IPS-20b (cell line): ENCODE results near the gene ZNF236.
"Not testable (repeated sequence)": the region's sequence is repeated elsewhere in the genome, so short reads cannot be mapped to it uniquely, and the experiment has no call there.

Experiments
- H3K27ac ChIP-seq: one replicate; pipeline ENCODE4 v1.5.1; 2013; ENCODE audit warnings: low read length
- H3K27me3 ChIP-seq: 2 replicates; pipeline ENCODE4 v1.6.1; 2013; ENCODE audit warnings: mild to moderate bottlenecking, low read length, inconsistent platforms; ENCODE audit not compliant: insufficient read depth
- H3K36me3 ChIP-seq: 2 replicates; pipeline ENCODE4 v1.6.1; 2013; ENCODE audit warnings: low read depth, mild to moderate bottlenecking, inconsistent platforms, low read length, moderate library complexity; ENCODE audit not compliant: insufficient read depth
- H3K4me1 ChIP-seq: 2 replicates; pipeline ENCODE4 v1.6.1; 2013; ENCODE audit warnings: mild to moderate bottlenecking, control low read depth, inconsistent platforms, low read length, moderate library complexity; ENCODE audit not compliant: insufficient read depth
- H3K4me3 ChIP-seq: 2 replicates; pipeline ENCODE4 v1.5.1; 2013; ENCODE audit warnings: mild to moderate bottlenecking, low read length, inconsistent platforms
- H3K9ac ChIP-seq: 2 replicates; pipeline ENCODE4 v1.6.1; 2013; ENCODE audit warnings: low read depth, mild to moderate bottlenecking, inconsistent platforms, low read length, moderate library complexity
- H3K9me3 ChIP-seq: 2 replicates; pipeline ENCODE4 v1.6.1; 2013; ENCODE audit warnings: mild to moderate bottlenecking, low read depth, low read length, inconsistent platforms; ENCODE audit not compliant: insufficient read depth

Gene ZNF236

DNA sequence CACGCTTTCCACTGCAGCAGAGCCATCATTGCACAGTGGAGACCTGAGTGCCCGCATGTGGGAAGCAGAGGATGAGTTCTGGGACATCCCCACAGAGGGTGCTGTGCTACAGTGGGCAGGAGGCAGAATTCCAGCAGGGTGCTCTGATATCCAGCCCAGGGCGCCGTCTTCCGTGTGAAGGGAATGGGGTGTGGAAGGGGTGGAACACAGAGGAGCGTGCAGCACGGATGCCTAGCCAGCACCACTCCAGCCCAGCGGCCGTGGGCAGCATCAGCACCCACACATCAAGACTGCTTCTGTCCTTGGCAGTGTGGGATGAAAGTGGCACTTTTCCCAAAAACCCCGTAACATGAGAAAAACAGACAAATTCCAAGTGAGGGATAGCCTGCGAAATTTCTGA lies 134.3 kb downstream of the ZNF236 start:
- Histone ChIP-seq H3K27ac (no peak overlapping the region), H3K27me3 (no peaks in the 10 kb centered on the region), H3K4me1 (no peaks in the 10 kb centered on the region), H3K9me3 (no peaks in the 10 kb centered on the region), H3K4me3 (no peak overlapping the region), H3K9ac (no peak overlapping the region), H3K36me3 (peaks cover 25% of the 10 kb centered on the region)

DNA sequence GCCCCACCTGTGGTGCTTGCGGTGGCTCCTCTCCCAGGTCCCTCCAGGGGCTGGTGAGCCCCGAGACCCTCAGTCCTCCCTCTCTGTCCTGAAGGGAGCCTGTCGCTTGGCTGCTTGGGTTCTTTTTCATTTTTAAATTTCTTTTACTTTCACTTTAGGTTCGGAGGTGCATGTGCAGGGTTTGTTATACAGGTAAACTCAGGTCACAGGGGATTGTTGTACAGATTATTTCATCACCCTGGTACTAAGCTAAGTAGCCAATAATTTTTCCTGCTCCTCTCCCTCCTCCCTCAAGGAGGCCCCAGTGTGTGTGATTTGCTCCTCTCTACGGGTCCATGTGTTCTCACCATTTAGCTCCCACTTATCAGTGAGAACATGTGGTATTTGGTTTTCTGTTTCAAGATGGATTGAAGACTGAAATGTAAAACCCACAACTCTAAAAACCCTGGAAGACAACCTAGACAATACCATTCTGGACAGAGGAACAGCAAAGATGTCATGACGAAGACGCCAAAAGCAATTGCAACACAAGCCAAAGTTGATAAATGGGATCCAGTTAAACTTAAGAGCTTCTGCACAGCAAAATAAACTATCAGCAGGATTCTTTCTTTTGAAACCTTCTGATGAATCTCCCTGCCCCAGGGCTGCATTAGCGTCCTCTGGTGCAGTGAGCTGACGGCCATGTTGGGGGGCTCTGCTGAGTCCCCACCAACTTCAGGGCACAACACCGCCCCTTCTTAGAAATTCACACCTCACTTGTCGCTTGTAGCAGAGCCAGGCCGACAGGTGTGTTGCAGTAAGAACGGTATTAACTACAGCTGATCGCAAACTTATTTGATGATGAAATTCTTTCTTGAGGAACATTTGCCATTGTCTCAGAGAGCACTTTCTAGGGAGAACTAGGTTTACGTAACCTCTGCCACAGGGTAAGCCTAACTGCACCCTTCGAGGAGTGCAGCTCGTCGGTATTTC lies 135.3 kb downstream of the ZNF236 start:
- no peak overlapping the region for H3K4me3 ChIP-seq
- no peaks in the 10 kb centered on the region for H3K9me3 ChIP-seq
- H3K4me1 ChIP-seq = no peaks in the 10 kb centered on the region
- H3K27me3 ChIP-seq = no peaks in the 10 kb centered on the region
- H3K36me3 ChIP-seq = peaks cover 17% of the 10 kb centered on the region
- no peak overlapping the region for H3K27ac ChIP-seq
- H3K9ac ChIP-seq = no peak overlapping the region

DNA sequence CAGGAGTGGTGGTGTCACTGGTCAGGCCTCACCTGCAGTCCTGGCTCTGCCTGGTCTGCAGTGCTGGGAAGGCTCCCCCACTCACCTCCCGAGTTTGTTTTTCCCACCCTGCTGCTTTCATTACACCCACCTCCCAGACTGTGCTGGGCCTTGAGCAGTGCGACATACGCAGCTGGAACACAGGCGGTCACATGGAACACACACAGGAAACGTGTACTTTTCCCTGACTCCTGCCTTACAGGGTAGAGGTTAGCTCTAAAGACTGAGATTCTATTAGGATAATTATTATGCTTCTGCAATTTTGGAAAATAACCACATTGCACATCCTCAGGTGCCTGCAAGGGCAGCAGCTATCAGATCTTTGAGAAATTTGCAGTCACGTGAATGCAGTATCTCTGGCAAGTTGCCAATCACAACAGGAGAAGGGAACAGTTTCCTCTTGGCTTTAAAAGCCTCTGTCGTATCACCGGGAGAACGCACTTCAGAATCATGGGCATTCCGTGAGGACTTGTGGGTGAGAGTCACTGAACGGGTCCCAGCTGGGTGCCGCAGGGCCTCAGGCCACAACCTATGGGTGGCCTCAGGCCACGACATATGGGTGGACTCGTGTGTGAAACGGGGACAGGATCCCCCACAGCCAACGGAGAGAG lies 136.5 kb downstream of the ZNF236 start:
- Histone ChIP-seq H3K36me3 (peaks cover 10% of the 10 kb centered on the region), H3K9me3 (no peaks in the 10 kb centered on the region)

DNA sequence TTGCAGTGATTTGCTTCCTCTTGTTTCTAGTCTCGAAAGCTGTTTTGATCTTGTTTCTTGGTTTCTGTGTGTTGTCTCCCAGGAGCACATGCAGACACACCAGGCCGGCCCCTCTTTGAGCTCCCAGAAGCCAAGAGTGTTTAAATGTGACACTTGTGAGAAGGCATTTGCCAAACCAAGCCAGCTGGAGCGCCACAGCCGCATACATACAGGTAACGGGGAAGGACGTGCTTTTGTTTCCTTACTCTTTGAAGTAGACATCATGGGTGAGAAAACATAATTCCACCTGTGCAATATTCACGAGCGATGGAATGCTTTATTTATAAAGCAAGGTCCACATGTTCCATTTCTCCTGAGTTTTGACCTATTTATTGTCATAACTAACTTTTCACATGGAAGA lies 137.2 kb downstream of the ZNF236 start:
- H3K9ac ChIP-seq = no peak overlapping the region
- H3K36me3 ChIP-seq = peaks cover 10% of the 10 kb centered on the region
- H3K4me3 ChIP-seq = no peak overlapping the region
- no peaks in the 10 kb centered on the region for H3K27me3 ChIP-seq
- H3K27ac ChIP-seq = no peak overlapping the region
- no peaks in the 10 kb centered on the region for H3K4me1 ChIP-seq
- H3K9me3 ChIP-seq = no peaks in the 10 kb centered on the region

More for the DNA sequence above, 136.5 kb downstream of the ZNF236 start:
- no peak overlapping the region for H3K9ac ChIP-seq
- H3K27ac ChIP-seq = no peak overlapping the region
- no peak overlapping the region for H3K4me3 ChIP-seq
- no peaks in the 10 kb centered on the region for H3K27me3 ChIP-seq
- H3K4me1 ChIP-seq = no peaks in the 10 kb centered on the region

DNA sequence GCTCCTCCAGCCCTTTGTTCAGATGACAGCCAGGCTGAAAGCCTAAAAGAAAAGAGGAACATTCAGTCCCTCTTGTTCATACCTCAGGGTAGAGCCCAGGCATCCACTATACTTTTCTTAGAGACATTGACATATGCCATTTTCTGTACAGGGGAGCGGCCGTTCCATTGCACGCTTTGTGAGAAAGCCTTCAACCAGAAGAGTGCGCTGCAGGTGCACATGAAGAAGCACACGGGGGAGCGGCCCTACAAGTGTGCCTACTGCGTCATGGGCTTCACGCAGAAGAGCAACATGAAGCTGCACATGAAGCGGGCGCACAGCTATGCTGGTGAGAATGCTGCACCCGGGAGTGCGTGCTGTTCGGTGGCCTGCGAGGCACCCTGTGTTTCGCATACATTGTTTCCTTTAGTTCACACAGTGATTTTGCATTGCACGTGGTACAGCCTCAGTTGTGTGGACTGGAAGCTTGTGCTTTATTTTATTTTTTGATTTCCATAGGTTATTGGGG lies 138.2 kb downstream of the ZNF236 start:
- H3K27me3 ChIP-seq = no peaks in the 10 kb centered on the region
- no peaks in the 10 kb centered on the region for H3K9me3 ChIP-seq
- H3K27ac ChIP-seq = no peak overlapping the region
- H3K9ac ChIP-seq = no peak overlapping the region
- H3K4me1 ChIP-seq = peaks cover 4% of the 10 kb centered on the region; the same call in 1 of the 2 replicates
- H3K36me3 ChIP-seq = peaks cover 10% of the 10 kb centered on the region
- H3K4me3 ChIP-seq = no peak overlapping the region

DNA sequence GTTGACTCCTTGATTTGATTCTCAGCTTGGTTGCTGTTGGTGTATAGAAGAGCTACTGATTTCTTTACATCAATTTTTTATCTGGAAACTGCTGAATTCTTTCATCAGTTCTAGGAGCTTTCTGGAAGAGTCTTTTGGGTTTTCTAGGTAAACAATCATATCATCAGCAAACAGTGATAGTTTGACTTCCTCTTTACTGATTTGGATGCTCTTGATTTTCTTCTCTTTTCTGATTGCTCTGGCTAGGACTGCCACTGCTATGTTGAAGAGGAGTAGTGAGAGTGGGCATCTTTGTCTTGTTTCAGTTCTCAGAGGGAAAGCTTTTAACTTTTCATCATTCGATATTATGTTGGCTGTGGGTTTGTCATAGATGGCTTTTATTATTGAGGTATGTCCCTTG lies 140.5 kb downstream of the ZNF236 start:
- H3K4me1 ChIP-seq = peaks cover 10% of the 10 kb centered on the region; the same call in 1 of the 2 replicates
- no peak overlapping the region for H3K9ac ChIP-seq
- peaks cover 9% of the 10 kb centered on the region; the same call in 1 of the 2 replicates for H3K9me3 ChIP-seq
- H3K27me3 ChIP-seq = no peaks in the 10 kb centered on the region
- H3K27ac ChIP-seq = no peak overlapping the region
- peaks cover 16% of the 10 kb centered on the region for H3K36me3 ChIP-seq
- no peak overlapping the region for H3K4me3 ChIP-seq

DNA sequence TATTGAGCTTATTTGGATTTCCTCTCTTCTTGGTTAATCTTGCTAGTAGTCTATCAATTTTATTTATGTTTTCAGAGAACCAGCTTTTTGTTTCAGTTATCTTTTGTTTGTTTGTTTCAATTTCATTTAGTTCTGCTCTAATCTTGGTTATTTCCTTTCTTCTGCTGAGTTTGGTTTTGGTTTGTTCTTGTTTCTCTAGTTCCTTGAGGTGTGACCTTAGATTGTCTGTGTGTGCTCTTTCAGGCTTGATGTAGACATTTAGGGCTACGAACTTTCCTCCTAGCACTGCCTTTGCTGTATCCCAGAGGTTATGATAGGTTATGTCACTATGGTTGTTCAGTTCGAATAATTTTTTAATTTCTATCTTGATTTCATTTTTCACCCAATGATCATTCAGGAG lies 141.6 kb downstream of the ZNF236 start:
- peaks cover 9% of the 10 kb centered on the region; the same call in 1 of the 2 replicates for H3K9me3 ChIP-seq
- no peak overlapping the region for H3K27ac ChIP-seq
- H3K27me3 ChIP-seq = no peaks in the 10 kb centered on the region
- H3K36me3 ChIP-seq = peaks cover 16% of the 10 kb centered on the region
- peaks cover 17% of the 10 kb centered on the region; the same call in 1 of the 2 replicates for H3K4me1 ChIP-seq
- H3K4me3 ChIP-seq = no peak overlapping the region
- H3K9ac ChIP-seq = no peak overlapping the region

DNA sequence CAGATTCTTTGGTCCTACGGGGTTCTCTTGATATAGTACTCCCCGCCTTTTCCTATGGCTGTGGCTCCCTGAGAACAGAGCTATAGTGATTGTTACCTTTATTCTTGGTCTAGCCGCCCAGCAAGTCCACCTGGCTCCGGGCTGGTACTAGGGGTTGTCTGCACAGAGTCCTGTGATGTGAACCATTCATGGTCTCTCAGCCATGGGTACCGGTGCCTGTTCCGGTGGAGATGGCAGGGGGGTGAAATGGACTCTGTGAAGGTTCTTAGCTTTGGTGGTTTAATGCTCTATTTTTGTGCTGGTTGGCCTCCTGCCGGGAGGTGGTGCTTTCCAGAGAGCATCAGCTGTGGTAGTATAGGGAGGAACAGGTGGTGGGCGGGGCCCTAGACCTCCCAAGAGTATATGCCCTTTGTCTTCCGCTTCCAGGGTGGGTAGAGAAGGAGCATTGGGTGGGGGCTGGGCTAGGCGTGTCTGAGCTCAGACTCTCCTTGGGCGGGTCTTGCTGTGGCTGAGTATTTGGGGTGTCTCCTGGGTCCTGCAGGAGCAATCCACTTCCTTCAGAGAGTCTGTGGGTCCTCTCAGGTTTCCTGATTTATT lies 143.3 kb downstream of the ZNF236 start:
- peak overlapping the region; percentile 20; the same call in 1 of the 2 replicates for H3K9ac ChIP-seq
- H3K4me3 ChIP-seq, H3K27me3 ChIP-seq, H3K9me3 ChIP-seq: not testable (repeated sequence)
- peaks cover 20% of the 10 kb centered on the region; the same call in 1 of the 2 replicates for H3K4me1 ChIP-seq
- peaks cover 12% of the 10 kb centered on the region; the same call in 1 of the 2 replicates for H3K36me3 ChIP-seq
- H3K27ac ChIP-seq = peak overlapping the region; percentile 57

DNA sequence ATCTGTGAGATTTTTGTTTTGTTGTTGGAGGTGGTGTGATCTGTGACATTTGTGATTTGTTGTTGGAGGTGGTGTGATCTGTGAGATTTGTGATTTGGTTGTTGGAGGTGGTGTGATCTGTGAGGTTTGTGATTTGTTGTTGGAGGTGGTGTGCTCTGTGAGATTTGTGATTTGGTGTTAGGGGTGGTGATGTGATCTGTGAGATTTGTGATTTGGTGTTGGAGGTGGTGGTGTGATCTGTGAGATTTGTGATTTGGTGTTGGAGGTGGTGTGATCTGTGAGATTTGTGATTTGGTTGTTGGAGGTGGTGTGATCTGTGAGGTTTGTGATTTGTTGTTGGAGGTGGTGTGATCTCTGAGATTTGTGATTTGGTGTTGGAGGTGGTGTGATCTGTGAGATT lies 144.9 kb downstream of the ZNF236 start:
- H3K9me3 ChIP-seq, H3K36me3 ChIP-seq, H3K27me3 ChIP-seq: not testable (repeated sequence)
- H3K4me3 ChIP-seq = peak overlapping the region; percentile 9; the same call in 1 of the 2 replicates
- H3K4me1 ChIP-seq = peaks cover 22% of the 10 kb centered on the region
- H3K9ac ChIP-seq = peak overlapping the region; percentile 69; the same call in 1 of the 2 replicates
- peak overlapping the region; percentile 93 for H3K27ac ChIP-seq

DNA sequence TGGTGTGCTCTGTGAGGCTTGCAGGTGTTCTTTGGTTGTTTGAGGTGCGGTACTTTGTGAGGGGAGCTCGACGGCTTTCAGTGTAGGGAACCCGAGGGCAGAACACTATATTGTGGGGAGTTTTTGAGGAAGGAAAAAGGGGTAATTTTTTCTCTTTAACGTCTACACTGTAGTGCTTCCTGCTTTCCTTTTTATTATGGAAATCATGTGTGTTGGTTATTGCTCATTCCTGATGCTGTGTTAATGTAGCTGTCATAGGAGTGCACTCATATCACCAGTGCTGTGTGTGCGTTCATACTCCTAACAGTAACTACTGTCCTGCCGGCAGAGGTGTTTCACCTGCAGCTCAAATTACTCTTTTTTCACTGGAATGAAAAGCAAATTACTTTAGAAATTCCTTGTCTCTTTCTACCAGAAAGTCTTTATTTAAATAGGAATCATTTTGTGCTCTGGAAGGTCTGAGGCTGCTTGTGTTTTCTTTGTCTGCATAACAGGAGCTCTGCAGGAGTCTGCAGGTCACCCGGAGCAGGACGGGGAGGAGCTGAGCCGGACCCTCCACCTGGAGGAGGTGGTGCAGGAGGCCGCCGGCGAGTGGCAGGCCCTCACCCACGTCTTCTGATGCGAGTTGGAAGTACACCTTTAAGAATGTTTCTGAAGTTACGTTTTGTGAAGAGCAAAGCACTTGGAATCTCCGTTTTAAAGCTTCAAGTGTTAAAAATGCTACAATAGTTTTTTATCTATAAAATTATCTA lies 145.5 kb downstream of the ZNF236 start:
- Histone ChIP-seq H3K4me1 (peaks cover 22% of the 10 kb centered on the region), H3K27me3 (no peaks in the 10 kb centered on the region), H3K36me3 (peaks cover 6% of the 10 kb centered on the region; the same call in 1 of the 2 replicates), H3K27ac (peak overlapping the region; percentile 93), H3K4me3 (peak overlapping the region; percentile 48), H3K9me3 (peaks cover 9% of the 10 kb centered on the region; the same call in 1 of the 2 replicates), H3K9ac (peak overlapping the region; percentile 69)
